CD4-positive, alpha-beta T cell treated with Interleukin-15 for 4 hours (primary cell): ENCODE measurements around the gene PATL2.
"Not testable (repeated sequence)": the region's sequence is repeated elsewhere in the genome, so short reads cannot be mapped to it uniquely, and the experiment has no call there.

Experiments used
- DNase-seq: peaks from one replicate; pipeline ENCODE4 v3.0.0-alpha.2; 2020; ENCODE audit warnings: low spot score

PATL2 gene

DNA sequence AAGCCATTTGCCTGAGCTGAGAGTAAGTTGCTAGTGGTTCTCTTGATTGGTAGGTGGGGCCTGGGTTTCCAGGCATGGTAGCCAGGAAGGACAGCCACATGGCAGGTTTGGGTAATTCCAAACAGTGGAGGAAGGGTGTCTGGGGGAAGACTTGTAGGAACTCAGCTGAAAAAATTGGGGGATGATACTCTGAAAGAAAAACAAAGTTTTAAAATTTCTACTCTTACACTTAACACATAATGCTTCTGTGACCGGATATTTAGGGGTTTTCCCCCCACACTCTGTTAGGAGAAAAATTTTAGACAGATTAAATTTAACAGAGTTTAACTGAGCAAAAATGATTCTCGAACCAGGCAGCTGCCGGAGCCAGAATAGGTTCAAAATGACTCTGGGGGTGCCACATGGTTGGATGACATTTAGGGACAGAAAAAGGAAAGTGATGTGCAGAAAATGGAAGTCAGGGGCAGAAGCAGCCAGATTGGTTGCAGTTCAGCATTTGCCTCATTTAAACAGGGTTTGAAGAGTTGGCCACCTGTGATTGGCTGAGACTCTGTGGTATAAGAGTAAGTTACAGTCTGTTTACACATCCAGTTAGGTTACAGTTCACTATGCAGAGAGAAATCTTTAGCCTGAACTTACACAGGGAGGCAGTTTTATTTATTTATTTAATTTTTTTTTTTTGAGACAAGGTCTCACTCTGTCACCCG lies 8.3 kb upstream of the PATL2 start:
- DNase-seq: peak; percentile 66

- DNase-seq: no peak
Observed at GRCh38 chr15:44718927-44719292, 7.8 kb upstream of the PATL2 start.

DNA sequence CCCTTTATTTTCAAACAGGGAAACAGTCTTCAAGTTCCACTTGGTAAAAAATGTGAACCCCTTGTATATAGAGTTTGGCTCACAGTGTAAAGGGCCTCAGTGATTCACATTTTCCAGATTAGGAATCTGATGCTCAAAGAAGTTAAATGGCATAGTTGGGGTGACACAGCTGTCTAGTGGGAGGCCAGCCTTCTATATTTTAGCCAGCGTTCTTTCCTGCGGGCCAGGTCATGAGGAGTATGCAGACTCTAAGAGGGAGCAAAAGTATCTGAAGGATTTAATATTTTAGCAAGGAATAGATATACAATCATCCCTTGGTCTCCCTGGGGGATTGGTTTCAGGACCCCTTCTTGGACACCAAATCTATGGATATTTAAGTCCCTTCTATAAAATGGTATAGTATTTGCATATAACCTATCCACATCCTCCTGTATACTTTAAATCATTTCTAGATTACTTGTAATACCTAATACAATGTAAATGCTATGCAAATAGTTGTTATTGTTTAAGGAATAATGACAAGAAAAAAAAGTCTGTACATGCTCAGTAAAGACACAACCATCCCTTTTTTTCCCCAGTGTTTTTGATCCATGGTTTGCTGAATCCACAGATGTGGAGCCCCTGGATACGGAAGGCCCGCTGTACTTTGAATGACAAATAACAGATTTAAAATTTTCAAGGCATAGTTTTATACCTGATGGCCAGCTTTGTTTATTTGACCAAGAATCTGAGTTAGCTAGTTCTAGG lies 7.2 kb upstream of the PATL2 start:
- no peak for DNase-seq

DNA sequence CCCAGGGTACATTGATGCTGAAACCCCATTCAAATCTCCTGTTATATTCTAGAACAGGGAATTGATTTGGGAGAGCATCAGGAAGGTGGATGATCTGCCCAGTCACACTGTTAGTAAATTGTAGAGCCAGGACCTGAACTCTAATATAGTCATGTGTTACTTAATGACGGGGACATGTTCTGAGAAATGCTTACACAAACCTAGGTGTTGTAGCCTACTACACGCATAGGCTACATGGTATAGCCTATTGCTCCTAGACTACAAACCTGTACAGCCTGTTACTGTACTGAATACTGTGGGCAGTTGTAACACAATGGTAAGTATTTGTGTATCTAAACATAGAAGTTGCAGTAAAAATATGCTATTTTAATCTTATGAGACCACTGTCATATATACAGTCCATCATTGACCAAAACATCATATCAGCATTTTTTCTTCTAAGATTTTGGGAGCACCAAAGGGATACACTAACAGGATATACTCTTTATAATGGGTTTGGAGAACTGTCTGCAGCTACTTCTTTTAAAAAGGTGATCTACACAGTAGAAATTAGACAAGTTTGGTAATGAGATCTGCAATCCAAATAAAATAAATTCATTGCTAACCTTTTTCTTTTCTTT lies 6.0 kb upstream of the PATL2 start:
- DNase-seq: no peak

DNA sequence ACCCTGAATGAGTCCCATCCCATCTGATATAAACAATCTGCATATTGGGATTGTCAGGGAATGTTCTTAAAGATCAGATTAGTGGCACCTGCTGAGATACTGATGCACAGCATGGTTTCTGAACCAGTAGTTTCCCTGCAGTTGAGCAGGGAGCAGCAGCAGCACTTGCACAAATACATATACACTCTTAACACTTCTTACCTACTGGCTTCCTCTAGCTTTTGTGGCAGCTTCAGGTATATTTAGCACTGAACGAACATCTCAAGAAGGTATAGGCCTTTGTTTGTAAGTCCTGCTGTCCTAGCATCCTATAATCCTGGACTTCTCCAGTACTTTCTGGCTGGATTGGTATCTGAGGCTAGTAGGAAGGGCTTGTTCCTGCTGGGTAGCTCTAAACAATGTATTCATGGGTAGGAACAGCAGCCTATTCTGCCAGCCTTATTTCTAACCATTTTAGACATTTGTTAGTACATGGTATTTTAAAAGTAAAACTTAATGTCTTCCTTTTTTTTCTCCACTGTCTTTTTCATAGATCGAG lies 4.7 kb upstream of the PATL2 start:
- DNase-seq: no peak

DNA sequence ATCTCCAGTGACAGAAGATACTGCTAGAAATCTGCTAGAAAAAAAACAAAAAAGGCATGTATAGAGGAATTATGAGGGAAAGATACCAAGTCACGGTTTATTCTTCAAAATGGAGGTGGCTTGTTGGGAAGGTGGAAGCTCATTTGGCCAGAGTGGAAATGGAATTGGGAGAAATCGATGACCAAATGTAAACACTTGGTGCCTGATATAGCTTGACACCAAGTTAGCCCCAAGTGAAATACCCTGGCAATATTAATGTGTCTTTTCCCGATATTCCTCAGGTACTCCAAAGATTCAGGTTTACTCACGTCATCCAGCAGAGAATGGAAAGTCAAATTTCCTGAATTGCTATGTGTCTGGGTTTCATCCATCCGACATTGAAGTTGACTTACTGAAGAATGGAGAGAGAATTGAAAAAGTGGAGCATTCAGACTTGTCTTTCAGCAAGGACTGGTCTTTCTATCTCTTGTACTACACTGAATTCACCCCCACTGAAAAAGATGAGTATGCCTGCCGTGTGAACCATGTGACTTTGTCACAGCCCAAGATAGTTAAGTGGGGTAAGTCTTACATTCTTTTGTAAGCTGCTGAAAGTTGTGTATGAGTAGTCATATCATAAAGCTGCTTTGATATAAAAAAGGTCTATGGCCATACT lies 4.1 kb upstream of the PATL2 start:
- DNase-seq: no peak

GRCh38 chr15:44713006-44713966 lies 2.2 kb upstream of the PATL2 start:
- DNase-seq: no peak

GRCh38 chr15:44712346-44713005 lies 1.4 kb upstream of the PATL2 start:
- peak; percentile 77 for DNase-seq

DNA sequence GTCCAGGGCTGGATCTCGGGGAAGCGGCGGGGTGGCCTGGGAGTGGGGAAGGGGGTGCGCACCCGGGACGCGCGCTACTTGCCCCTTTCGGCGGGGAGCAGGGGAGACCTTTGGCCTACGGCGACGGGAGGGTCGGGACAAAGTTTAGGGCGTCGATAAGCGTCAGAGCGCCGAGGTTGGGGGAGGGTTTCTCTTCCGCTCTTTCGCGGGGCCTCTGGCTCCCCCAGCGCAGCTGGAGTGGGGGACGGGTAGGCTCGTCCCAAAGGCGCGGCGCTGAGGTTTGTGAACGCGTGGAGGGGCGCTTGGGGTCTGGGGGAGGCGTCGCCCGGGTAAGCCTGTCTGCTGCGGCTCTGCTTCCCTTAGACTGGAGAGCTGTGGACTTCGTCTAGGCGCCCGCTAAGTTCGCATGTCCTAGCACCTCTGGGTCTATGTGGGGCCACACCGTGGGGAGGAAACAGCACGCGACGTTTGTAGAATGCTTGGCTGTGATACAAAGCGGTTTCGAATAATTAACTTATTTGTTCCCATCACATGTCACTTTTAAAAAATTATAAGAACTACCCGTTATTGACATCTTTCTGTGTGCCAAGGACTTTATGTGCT lies 721 bp upstream of the PATL2 start:
- DNase-seq: peak; percentile 57

- DNase-seq: peak; percentile 60
Observed at GRCh38 chr15:44710236-44711095, 657 bp downstream of the PATL2 start.

DNA sequence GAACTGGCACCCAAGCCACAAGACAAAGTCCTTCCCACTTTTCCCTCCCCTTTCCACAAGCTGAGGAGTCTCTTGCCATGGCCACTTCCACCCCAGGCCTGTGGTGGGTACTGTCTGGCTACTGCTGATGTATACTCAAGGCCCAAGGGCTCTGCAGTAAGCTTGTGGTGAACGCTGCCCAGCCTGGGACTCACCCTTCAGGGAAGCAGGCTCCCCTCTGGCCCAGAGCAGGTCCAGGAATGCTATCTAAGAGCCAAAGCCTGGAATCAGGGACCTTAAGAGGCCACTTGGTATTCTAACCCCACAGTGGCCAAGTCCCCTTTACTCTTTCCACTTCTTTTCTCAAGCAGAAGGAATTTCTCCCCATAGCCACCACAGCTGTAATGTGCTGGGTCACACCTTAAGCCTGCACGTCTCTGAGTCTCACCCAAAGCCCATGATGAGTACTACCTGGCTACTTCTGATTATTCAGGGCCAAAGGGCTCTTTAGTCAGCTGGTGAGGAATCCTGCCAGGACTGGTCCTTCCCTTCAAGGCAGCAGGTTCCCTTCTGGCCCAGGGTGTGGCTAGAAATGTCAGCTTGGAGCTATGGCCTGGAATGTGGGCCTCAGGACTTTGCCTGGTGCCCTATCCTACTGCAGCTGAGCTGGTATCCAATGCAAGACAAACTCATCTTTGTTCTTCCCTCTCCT lies 4.0 kb downstream of the PATL2 start:
- no peak for DNase-seq

DNA sequence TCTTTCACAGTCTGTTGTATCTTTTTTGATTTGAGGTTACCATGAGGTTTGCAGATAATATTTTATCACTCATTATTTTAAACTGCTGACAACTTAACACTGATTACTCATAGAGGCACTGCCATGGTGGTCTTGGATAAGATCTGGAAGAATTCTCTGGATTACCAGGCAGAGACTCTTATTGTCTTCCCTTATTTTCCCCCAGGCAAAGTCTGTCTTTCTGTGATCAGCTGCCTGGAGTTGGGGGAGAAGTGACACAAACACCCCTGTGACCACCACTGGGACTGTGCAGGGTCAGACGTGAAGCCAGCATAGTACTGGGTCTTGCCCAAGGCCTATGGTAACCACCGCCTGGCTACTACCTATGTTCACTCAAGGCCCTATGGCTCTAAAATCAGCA lies 4.7 kb downstream of the PATL2 start:
- DNase-seq: no peak

GRCh38 chr15:44705986-44706385 lies 5.1 kb downstream of the PATL2 start:
- no peak for DNase-seq

DNA sequence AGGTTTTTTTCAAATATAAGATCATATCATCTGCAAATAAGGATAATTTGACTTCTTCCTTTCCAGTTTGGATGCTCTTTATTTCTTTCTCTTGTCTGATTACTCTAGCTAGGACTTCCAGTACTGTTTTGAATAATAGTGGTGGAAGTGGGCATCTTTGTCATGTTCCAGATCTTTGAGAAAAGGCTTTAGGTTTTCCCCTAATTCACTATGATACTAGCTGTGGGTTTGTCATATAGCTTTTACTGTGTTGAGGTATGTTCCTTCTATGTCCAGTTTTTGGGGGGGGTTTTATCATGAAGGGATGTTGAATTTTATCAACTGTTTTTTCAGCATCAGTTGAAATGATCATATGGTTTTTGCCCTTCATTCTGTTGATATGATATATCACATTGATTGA lies 10.4 kb downstream of the PATL2 start:
- DNase-seq: not testable (repeated sequence)

- DNase-seq: no peak
Observed at GRCh38 chr15:44698641-44699040, 12.5 kb downstream of the PATL2 start.

- no peak for DNase-seq
Observed at GRCh38 chr15:44697014-44697413, 14.1 kb downstream of the PATL2 start.

- DNase-seq: no peak
Observed at GRCh38 chr15:44695294-44695693, 15.8 kb downstream of the PATL2 start.

GRCh38 chr15:44694416-44694815 lies 16.7 kb downstream of the PATL2 start:
- DNase-seq: no peak

- no peak for DNase-seq
Observed at GRCh38 chr15:44692659-44693058, 18.5 kb downstream of the PATL2 start.
